ENCODE data around the gene EPPIN.

EPPIN gene

DNA sequence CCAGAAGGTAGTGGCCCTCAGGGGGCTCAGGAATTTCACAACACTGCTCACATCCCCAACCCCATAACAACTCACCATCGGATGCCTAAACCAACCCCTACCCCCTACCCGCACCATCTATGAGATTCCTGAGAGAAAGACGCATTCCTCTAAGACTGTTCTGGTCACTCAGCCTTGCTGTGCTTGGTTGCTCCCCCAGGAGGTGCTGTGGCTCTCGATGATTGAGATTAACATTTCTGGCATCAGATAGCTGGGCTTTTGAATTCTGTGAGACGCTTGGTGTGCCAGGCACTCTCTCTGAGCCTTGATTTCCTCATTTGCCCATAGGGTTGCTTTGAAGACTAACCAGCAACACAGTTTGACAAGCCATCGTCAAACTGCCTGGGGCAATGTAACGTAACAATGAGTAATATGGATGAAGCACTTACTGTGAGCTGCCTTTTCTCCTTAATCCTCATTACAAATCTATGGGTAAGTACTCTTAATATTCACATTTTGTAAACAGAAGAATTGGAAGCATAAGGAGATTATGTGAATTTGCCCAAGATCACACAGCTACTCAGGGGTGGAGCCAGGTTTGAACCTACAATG, 8.9 kb downstream of the EPPIN start:
- no peak for DNase-seq (ENCODE audit: low spot score)

DNA sequence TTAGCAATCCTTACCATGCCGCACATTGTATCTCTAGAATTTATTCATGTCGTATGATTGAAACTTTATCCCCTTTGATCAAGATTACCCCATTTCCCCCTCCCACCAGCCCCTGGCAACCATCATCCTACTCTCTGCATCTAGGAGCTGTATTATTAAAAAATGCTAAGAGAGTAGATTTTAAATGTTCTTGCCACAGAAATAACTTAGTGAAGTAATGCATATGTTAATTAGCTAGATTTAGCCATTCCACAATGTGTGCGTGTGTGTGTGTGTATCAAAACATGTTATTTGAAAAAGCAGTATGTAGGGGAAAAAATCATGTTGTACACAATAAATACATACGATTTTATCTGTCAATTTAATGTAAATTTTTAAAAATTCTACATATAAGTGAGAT, 19.9 kb downstream of the EPPIN start:
- DNase-seq (ENCODE audit: low spot score): no peak

DNA sequence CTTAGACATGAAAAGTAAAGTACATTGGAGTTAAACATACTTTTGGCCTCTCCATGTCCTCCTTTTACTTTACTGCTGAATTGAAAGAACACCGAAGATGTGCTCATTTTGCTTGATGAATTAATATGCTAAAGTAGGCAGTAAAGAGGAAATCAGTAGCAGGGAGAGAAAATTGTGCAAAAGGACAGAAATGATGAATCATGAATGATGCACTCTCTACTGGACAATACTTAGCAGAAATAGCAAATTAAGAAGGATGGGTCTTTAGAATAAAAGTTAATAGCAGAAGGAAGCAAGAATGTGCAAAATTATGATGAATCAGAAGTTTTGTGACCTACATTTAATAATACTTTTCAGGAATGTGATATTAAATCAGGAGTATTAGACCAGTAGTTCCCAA, 23.4 kb downstream of the EPPIN start:
- no peak for DNase-seq (ENCODE audit: low spot score)

DNA sequence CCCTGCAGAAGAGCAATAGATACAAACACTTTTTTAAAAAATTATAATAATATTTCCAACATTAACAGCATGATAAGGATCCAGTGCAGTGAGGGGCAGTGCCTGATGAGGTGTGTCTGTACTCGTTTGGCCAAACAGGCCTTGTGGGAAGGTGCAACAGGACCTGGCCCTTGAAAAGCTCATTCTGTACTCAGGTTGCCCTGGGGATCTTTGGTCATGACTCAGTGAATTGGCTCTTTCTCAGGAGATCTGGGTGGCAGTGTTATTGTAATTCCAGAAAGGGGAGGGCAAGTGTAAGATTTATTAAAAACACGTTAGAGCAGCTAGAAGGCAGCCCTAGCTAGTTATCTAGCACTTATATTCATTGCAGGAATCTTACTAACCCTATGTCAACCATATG, 28.9 kb downstream of the EPPIN start:
- DNase-seq (ENCODE audit: low spot score): no peak

DNA sequence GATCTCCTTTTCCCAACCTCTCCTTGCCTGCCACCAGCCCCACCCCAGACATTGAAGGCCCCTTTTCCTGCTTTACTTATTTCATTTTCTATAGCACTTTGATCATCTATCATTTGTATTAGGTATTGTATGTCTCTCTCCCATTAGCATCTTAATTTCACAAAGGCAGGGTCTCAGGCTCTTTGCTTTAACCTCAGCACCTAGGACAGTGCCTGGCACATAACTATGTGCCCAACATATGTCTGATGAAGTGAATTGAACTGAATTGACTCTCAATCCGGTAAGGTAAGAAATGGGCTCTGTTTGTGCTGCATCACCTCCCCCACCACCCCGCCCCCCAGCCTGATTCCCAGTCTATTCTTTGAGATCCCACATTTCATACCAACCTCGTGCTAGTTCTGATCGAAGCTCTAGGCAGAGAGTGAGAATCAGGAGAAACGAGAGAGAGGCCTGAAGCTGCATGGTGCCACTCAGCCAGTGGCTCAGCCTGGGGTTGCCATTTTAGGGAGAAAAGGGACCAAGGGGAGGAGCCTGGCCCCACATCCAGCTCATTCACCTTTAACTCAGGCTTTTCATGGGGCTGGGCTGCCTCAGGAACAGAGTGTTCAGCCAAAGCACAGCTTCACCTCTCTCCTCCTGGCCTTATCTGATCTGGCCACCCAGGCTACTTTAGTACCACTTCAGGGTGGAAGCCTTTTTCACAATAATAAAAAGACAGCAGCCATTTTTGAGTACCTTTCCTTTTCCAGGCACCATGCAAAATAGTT, 31.9 kb downstream of the EPPIN start, which contains the start of gene SPINT3:
Gene SPINT3 (minus strand): TSS at position 476 of the 767 bp plus-strand sequence. CDS start 14 bp downstream, at position 462.
- DNase-seq (ENCODE audit: low spot score): no peak

DNA sequence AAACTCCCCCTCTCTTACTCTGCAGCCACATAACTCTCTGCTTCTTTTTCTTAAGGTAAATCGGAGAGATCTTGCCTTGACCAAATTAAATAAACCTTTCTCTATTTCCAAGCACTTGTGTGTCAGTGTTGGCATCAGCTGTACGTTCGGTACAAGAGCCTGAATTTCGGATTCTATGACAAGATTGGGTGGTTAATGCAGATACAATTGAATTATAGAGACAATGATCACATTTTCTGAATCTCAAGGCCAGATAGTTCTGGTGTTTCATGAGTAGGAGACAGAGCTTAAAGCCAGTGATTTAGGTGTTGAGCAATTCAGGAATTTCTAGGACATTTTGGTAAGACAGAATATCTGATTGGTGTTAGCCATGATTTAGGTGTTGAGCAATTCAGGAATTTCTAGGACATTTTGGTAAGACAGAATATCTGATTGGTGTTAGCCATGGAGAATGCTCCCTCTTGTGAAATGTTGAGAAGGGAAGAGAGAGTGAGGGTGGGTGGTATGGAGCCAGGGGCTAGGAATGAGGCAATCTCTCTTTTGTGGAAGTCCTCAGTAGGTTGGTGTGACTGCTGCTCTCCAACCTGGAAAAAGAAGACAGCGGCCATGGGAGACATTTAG, 36.8 kb downstream of the EPPIN start:
- no peak for DNase-seq (ENCODE audit: low spot score)

DNA sequence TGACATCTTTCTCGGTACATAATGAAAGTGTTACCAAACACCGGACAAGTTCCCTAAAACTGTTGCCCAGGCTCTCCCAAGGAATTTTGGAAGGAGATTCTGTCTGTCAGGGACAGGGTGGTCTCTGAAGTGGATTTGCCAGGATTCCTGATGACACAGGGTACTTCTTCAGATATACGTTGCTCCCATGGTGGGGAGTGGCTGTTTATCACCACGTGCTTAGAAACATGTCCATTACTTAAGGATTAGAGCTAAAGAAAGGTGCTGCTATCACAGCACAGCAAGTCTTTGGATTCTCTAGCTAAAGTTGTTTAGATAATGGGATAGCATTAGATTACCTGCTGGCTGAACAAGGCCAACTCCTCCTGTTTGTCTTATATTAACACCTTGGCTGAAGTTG, 38.1 kb downstream of the EPPIN start:
- DNase-seq (ENCODE audit: low spot score): no peak

DNA sequence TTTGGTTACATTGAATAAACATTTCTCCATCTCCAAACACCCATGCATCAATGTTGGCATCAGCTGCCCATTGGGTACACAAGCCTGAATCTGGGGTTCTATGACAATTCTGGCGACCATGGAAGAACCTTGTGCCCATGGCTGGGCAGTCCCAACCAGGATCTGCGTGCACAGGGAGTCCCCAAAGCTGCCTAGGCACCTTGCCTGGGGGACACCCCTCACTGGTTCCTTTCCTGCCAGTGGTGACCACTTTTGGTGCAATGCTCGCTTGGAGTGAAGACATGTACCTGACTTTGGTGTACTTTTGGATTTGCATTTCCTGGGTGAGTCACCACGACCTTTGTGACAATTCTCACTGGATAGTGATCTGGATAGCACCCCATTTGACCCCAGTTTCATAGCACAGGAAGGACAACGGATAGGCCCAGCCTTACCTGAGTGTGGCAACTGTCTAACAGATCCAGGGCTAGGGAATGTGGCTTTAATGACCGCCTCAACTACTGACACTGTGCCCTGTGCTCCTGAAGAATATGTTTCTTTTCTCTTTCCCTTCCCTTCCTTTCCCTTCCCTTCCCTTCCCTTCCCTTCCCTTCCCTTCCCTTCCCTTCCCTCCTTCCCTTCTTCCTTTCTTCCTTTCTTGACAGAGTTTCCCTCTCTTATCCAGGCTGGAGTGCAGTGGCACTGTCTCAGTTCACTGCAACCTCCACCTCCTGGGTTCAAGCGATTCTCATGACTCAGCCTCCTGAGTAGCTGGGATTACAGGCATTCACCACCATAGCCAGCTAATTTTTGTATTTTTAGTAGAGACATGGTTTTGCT, 38.9 kb downstream of the EPPIN start:
- DNase-seq (ENCODE audit: low spot score): no peak

DNA sequence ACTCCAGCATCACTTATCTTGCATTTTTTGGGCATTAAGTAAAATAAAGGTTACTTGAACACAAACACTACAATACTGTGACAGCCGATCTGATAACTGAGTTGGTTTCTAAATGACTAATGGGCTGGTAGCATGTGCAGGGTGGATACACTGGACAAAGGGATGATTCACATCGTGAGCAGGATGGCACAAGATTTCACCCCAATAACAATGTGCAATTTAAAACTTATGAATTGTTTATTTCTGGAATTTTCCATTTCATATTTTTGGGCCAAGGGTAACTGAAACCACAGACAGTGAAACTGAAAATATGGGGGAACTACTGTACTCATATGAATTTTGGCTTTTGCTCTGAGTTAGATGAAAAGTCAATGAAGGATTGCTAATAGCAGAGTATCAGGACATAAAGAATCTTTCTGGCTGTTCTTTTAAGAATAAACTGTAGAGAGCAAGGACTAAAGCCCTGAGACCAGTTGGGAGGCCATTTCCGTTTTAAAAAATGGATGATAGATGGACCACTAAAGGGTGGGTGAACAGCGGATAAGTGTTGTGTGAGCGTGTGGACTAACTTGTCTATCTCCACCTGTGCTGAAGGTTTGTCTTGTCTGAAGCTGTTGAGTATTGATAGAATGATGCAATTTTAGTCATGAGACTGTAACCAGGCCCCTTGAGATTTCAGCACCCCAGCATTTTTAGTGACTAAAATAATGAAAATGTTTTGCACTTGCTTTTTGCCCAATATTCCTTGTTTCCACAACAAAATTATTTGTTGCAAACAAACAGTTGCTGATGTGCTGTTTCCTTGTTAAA, 40.0 kb downstream of the EPPIN start:
- DNase-seq (ENCODE audit: low spot score): no peak

DNA sequence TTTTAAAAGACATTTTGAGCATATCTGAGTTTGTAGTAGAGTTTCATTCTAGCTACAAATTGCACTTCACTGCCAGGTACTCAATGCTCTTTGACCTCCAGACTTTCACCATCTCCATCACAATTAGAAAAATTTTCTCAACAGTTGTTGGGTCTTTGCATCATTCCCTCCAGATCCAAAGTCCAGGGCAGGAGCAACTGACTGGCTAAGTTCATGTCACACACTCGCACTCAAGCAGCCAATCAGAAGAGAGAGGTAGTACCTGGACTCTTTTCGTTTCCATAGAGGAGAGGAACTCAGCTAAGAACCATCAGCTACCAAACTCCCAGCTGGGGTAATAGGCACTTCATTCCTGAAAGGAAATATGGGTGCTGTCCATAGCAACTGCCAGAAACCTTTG, 40.8 kb downstream of the EPPIN start:
- no peak for DNase-seq (ENCODE audit: low spot score)

DNA sequence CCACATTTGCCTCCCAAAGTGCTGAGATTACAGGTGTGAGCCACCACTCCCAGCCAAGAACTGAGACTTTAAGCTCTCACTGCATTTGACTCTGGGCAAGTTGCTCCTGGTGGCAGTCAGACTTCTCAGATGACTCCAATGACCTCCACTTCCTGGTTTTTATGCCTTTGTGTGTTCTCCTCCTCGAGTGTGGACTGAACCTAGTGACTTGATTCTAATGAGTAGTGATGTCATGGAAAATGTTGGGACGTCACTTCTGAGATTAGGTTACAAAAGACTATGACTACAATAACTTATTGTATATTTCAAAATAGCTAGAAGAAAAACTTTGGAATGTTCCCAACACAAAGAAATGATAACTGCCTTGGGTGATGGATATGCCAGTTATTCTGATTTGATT, 43.8 kb downstream of the EPPIN start:
- no peak for DNase-seq (ENCODE audit: low spot score)

DNA sequence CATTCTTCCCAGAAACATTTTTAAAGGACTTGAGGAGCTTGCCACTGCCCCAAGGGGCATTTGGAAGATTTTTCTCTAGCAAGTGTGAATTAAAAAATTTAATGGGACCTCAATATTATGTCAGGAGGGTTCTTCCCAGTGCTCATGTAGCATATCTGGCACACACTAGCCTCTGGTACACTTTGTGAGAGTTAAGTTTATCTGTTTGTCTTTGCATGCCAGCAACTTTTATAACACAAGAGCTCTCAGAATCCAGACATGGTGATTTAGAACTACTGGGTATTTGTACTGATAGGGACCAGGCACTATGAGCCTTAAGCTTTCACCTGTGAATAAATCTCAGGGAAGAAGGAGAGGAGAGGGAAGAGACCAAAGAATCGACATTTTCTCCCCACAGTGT, 44.6 kb downstream of the EPPIN start:
- no peak for DNase-seq (ENCODE audit: low spot score)

DNA sequence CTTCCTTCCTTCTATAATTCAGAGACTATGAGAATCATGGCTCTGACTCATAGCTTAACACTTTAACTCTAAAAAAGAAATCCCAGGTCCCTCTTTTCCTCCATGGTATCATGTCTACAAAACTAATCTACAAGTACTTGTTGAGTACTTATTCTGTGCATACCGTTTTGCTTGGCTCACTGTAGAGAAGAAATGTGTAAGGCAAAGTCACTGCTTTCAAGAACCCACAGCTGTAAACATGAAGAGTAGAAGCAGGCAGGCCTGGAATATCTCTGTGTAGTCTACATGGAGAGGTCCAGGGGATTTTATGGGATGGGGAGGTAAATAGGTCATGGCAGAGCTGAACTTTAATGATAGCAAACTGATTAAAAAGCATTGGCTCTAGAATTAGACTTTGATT, 45.6 kb downstream of the EPPIN start:
- no peak for DNase-seq (ENCODE audit: low spot score)

DNA sequence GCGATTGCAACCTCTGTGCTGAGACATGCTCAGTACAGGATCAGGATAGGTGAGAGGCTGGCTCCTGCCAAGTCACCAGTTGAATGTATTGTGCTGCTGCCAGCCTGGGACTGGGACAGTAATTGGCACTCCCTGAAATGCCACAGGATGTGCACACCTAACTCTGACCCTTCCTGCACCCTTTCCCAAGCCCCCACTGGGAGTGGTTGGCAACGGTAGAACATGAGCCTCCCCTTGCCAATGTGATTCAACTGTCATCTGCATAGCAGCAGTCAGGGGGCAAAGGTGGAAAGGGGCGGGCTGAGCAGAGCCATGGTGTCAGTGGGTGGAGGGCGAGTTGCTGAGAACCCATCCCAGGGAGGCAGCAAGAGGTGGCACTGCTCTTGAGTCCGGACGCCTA, 47.2 kb downstream of the EPPIN start:
- no peak for DNase-seq (ENCODE audit: low spot score)

DNA sequence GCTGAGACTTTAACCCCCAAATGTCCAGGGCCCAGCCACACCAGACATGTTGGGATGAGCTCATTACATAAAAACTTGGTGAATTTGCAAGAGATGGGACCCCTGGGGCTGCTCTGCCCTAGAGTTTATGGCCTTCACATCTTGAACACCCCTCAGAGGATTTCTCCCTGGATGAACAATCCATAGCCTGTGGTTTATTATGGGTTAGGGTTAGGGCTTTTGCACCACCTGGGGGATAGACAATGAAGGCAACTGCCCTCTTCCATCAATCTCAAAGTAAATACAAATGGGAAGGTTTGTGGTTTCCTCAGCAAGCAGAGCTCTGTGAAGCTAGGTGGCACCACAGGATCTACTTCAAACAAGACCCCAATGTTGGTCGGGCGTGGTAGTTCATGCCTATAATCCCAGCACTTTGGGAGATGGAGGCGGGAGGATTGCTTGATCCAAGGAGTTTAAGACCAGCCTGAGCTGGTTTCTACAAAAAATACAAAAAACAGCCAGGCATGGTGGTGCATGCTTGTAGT, 49.2 kb downstream of the EPPIN start:
- DNase-seq (ENCODE audit: low spot score): no peak

DNA sequence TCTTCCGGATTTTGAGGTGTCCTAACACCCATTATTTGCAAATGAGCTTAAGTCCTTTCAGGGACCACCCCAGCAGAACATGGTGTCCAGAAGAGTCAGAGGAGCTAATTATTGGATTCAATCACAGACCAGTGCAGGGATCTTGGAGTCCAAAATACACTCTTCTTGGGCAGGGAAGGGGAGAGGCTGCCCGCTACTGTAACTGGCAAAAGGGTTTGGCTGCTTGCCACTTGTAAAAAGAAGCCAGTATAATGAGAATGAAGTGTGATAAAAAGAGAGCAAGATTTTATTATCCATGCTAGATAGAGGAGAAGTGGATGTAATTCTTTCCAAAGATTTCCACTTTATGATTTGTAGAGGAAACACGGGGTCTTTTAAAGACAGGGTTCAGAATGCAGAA, 51.0 kb downstream of the EPPIN start:
- DNase-seq (ENCODE audit: low spot score): no peak

DNA sequence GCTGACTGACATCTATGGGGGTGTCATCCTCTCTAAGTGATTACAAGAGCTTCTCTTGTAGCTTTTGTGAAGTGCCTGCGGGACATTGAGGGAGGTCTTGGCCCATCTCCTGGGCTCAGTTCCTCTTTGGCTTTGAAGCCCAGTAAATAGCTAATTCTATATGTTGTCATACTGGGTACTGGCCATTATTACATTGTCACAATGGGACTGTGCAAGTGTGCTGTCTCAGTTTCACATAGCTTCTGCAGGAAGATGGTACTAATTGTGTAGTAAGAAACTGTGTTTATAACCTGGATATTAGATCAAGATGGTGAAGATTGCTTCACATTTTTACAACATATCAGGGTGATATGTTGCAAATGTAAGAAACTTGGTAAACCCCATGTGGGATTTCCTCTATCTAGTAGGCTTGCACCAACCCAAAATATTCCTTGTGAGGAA, 51.7 kb downstream of the EPPIN start:
- DNase-seq (ENCODE audit: low spot score): no peak

Data from hematopoietic multipotent progenitor cell treated with erythropoietin and hydrocortisone succinate and interleukin-3 and kit ligand, for 17 days (in vitro differentiated cells).